Hepatocyte (in vitro differentiated cells): ENCODE measurements around the gene SOS1.

Experiments used
- CTCF ChIP-seq: fragments of 200-600 bp; sonication (generic); IDR thresholded peaks from 2 replicates; pipeline ENCODE4 v1.5.1; 2016; ENCODE audit warnings: antibody characterized with exemption, mild to moderate bottlenecking; ENCODE audit not compliant: poor library complexity
- EZH2 ChIP-seq: fragments of 200-600 bp; sonication (generic); IDR thresholded peaks from 2 replicates; pipeline ENCODE4 v1.6.1; 2016; ENCODE audit warnings: antibody characterized with exemption, mild to moderate bottlenecking, borderline replicate concordance
- EZH2phosphoT487 ChIP-seq: fragments of 200-600 bp; sonication (generic); IDR thresholded peaks from one replicate; pipeline ENCODE4 v1.6.1; 2018; ENCODE audit warnings: antibody characterized with exemption, mild to moderate bottlenecking, low read depth, moderate library complexity; ENCODE audit not compliant: unreplicated experiment, severe bottlenecking

GRCh38 chr2:39059366-39059952 lies 61.4 kb downstream of the SOS1 start:
- TF ChIP-seq EZH2 (no peak), CTCF (peak; percentile 87), EZH2phosphoT487 (no peak)
